GM18867 (cell line): Measurements from ENCODE around the gene DES.

ENCODE experiments used
- ATAC-seq: cut with Tn5 transposase; IDR thresholded peaks from one replicate; pipeline ENCODE4 v1.9.1; 2021; ENCODE audit warnings: mild to moderate bottlenecking, moderate library complexity; ENCODE audit not compliant: unreplicated experiment

DES gene

GRCh38 chr2:219471476-219472371 lies 53.5 kb downstream of the DES start:
- no peak for ATAC-seq

- no peak for ATAC-seq
Observed at GRCh38 chr2:219472629-219473187, 54.5 kb downstream of the DES start.

GRCh38 chr2:219473511-219473910 lies 55.3 kb downstream of the DES start:
- ATAC-seq = no peak

- no peak for ATAC-seq
Observed at GRCh38 chr2:219474285-219475060, 56.3 kb downstream of the DES start.

- ATAC-seq = no peak
Observed at GRCh38 chr2:219475278-219475677, 57.1 kb downstream of the DES start.

- no peak for ATAC-seq
Observed at GRCh38 chr2:219475697-219476651, 57.8 kb downstream of the DES start.
